GM12891 (cell line): ENCODE results near the gene IRS1.

Experiments used
- DNase-seq: peaks from one replicate; pipeline ENCODE4 v3.0.0; 2011; ENCODE audit warnings: low spot score; ENCODE audit not compliant: insufficient read length
- FAIRE-seq: peaks from 2 replicates; lab custom pipeline; 2011; peaks lifted over from hg19 to GRCh38; lab: Jason Lieb, UNC
- PAX5 ChIP-seq: IDR thresholded peaks from 2 replicates; pipeline ENCODE4 v1.6.1; 2011; ENCODE audit warnings: low read length, moderate library complexity, mild to moderate bottlenecking; ENCODE audit not compliant: insufficient read depth, severe bottlenecking
- POLR2A ChIP-seq: IDR thresholded peaks from 2 replicates; pipeline ENCODE4 v1.6.1; 2011; ENCODE audit warnings: low read depth, low read length, control low read depth
- POLR2AphosphoS5 ChIP-seq: IDR thresholded peaks from 2 replicates; pipeline ENCODE4 v1.6.1; 2011; ENCODE audit warnings: low read depth, low read length, control low read depth
- POU2F2 ChIP-seq: IDR thresholded peaks from 2 replicates; pipeline ENCODE4 v1.6.1; 2011; ENCODE audit warnings: low read depth, mild to moderate bottlenecking, control low read depth, low read length, moderate library complexity
- SPI1 ChIP-seq: IDR thresholded peaks from 2 replicates; pipeline ENCODE4 v1.6.1; 2011; ENCODE audit warnings: low read depth, low read length, control low read depth
- TAF1 ChIP-seq: IDR thresholded peaks from 2 replicates; pipeline ENCODE4 v1.6.1; 2011; ENCODE audit warnings: low read depth, low read length, control low read depth

Gene IRS1

GRCh38 chr2:226777611-226778010 lies 22.0 kb downstream of the IRS1 start:
- DNase-seq (no peak), FAIRE-seq (no peak)
- TF ChIP-seq TAF1, result no peak
- TF ChIP-seq POLR2A, result no peak
- no peak for TF ChIP-seq SPI1
- TF ChIP-seq PAX5, result no peak
- TF ChIP-seq POU2F2, result no peak
- no peak for TF ChIP-seq POLR2AphosphoS5

GRCh38 chr2:226776104-226776503 lies 23.5 kb downstream of the IRS1 start:
- no peak for DNase-seq
- TF ChIP-seq POU2F2, result no peak
- TF ChIP-seq POLR2A, result no peak
- no peak for TF ChIP-seq PAX5
- FAIRE-seq, result no peak

GRCh38 chr2:226775032-226775509 lies 24.5 kb downstream of the IRS1 start:
- DNase-seq (no peak), FAIRE-seq (no peak)
- TF ChIP-seq POU2F2 (no peak), SPI1 (no peak), PAX5 (no peak), POLR2A (no peak), TAF1 (no peak), POLR2AphosphoS5 (no peak)

GRCh38 chr2:226773291-226773690 lies 26.3 kb downstream of the IRS1 start:
- no peak for TF ChIP-seq POLR2AphosphoS5
- no peak for TF ChIP-seq PAX5
- TF ChIP-seq TAF1, result no peak
- TF ChIP-seq POLR2A, result no peak
- no peak for TF ChIP-seq POU2F2
- TF ChIP-seq SPI1, result no peak
- no peak for DNase-seq
- FAIRE-seq, result no peak

GRCh38 chr2:226772389-226773179 lies 27.0 kb downstream of the IRS1 start:
- TF ChIP-seq POU2F2, result peak; percentile 31; the same call in 1 of the 2 replicates
- no peak for TF ChIP-seq POLR2A
- no peak for TF ChIP-seq TAF1
- TF ChIP-seq SPI1, result peak; percentile 91
- no peak for TF ChIP-seq POLR2AphosphoS5
- TF ChIP-seq PAX5, result no peak
- FAIRE-seq (peak; percentile 78), DNase-seq (peak; percentile 25)

- FAIRE-seq (no peak), DNase-seq (no peak)
- TF ChIP-seq PAX5 (no peak), TAF1 (no peak), POU2F2 (no peak), POLR2AphosphoS5 (no peak), SPI1 (no peak), POLR2A (no peak)
Measured at GRCh38 chr2:226771067-226771466, 28.6 kb downstream of the IRS1 start.

- FAIRE-seq (no peak), DNase-seq (no peak)
- TF ChIP-seq TAF1 (no peak), POU2F2 (no peak), SPI1 (no peak), POLR2A (no peak), PAX5 (no peak), POLR2AphosphoS5 (no peak)
Measured at GRCh38 chr2:226767056-226767813, 32.4 kb downstream of the IRS1 start.

- TF ChIP-seq POU2F2 (no peak), PAX5 (no peak), SPI1 (no peak), POLR2AphosphoS5 (no peak), POLR2A (no peak), TAF1 (no peak)
- FAIRE-seq (no peak), DNase-seq (no peak)
Measured at GRCh38 chr2:226766352-226767055, 33.1 kb downstream of the IRS1 start.

GRCh38 chr2:226763320-226763719 lies 36.3 kb downstream of the IRS1 start:
- TF ChIP-seq POLR2A (no peak), SPI1 (no peak), PAX5 (no peak), POLR2AphosphoS5 (no peak), POU2F2 (no peak), TAF1 (no peak)
- FAIRE-seq (no peak), DNase-seq (no peak)
